IPS-18c (cell line): ENCODE results near the gene GAS6.
"Not testable (repeated sequence)": the region's sequence is repeated elsewhere in the genome, so short reads cannot be mapped to it uniquely, and the experiment has no call there.

ENCODE experiments used
- H3K4me3 ChIP-seq: 2 replicates; pipeline ENCODE4 v1.7.0; 2013; ENCODE audit warnings: low read depth, mild to moderate bottlenecking, low read length, moderate library complexity; ENCODE audit not compliant: insufficient read depth
- H3K9me3 ChIP-seq: one replicate; pipeline ENCODE4 v1.6.1; 2013; ENCODE audit warnings: mild to moderate bottlenecking, low read length, moderate library complexity; ENCODE audit not compliant: control insufficient read depth, insufficient read depth

Gene GAS6

DNA sequence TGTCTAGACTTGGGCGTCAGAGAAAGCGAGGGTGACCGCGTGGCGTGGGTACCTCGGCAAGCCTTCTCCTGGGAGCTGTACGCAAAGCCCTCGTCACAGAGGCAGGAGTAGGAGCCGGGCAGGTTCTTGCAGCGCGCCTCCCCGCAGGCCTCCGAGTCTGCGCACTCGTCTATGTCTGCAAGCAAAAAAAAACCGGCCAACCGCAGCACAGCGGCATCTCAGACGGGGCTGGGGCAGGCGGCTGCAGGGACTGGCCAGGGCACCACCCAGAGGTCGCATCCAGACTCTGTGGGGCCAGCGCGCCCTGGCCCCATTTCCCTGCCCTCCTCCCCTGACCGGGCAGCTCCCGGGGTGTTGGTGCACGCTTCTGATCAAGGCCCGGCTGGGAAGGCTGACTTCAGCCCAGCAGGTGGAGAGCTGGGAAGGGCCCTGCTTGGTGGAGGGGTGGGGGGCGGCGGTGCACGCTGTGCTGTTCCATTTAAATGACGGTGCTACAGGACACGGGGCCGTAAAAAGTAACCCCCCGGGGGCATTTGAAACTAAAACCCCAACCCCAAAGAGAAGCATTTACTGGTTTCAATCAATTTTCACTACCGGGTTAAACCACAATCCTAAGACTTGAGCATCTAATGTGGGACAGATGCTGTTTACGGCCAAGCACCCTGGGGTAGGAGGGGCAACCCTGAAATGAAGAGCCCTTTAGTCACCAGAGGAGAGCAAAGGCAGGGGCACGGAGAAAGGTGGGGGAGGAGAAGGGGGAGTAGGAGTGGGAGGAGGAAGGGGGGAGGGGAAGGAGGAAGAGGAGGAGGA, 28.2 kb downstream of the GAS6 start:
- Histone ChIP-seq H3K4me3 (no peak overlapping the region), H3K9me3 (no peaks in the 10 kb centered on the region)

DNA sequence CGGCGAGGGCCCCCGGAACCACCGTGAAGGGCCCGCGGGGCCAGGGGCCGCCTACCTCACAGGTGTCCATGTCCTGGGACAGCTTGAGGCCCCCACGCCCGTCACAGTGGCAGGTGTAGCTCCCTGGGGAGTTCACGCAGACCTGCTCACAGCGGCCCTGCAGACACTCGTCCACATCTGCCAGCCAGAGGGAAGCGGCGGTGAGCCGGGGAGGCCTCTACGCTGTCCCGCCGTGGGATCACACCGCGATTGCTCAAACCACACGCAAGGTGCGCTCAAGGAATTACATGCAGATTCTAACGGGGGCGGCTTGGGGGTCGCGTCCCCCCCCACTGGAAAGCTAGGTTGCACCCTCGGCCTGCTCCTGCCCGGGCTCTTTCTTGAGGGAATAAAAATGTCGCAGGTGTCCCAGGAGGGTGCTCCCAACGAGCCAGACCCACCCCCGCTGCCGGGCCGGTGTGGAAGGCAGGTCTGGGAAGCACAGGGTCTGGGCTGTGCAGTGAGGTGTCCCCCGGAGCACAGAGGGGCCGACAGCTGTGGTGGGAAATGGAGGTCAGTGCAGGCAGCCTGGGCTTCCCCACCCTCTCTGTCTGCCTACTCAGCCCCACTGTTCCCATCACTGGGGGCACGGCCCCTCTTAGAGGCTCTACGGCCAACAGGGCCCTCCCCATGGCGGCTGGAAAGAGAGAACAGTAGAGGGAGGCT, 29.2 kb downstream of the GAS6 start:
- Histone ChIP-seq H3K4me3 (no peak overlapping the region), H3K9me3 (no peaks in the 10 kb centered on the region)

DNA sequence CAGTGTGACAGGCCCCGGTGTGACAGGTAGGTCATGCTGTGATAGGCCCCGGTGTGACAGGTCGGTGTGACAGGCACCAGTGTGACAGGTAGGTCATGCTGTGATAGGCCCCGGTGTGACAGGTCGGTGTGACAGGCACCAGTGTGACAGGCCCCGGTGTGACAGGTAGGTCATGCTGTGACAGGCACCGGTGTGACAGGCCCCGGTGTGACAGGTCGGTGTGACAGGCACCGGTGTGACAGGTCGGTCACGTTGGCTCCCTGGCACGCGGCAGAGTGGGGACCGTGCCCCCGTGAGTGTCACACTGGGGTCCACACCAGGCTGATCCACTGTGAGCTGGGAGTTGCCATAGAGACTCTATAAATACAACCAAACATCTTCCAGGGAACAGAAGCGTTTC, 29.9 kb downstream of the GAS6 start:
- not testable (repeated sequence) for H3K4me3 ChIP-seq, H3K9me3 ChIP-seq

DNA sequence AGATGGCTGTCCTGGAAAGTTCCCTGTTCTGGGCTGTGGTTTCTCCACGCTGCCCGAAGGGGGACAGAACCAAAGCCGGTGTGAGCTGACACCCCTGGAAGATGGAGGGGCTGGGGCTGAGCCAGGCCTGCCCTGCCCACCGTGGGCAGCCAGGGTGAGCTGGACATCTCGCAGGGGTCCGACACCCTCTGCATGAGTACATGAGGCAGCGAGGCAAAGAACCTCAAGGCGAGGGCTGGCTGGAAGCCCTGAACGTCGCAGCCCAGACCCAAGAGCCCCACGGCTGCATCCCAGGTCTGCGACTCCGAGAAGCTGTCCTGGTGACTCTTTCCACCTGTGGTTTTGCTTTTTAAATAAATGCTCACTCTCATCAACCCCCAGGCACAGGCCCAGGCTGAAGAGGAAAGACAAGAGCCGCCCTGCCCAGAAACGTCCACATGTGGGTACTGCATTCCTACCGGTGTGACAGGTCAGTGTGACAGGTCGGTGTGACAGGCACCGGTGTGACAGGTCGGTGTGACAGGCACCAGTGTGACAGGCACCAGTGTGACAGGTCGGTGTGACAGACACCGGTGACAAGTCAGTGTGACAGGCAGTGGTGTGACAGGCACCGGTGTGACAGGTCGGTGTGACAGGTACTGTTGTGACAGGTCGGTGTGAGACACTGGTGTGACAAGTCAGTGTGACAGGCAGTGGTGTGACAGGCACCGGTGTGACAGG, 30.6 kb downstream of the GAS6 start:
- H3K9me3 ChIP-seq: no peaks in the 10 kb centered on the region
- no peak overlapping the region for H3K4me3 ChIP-seq

DNA sequence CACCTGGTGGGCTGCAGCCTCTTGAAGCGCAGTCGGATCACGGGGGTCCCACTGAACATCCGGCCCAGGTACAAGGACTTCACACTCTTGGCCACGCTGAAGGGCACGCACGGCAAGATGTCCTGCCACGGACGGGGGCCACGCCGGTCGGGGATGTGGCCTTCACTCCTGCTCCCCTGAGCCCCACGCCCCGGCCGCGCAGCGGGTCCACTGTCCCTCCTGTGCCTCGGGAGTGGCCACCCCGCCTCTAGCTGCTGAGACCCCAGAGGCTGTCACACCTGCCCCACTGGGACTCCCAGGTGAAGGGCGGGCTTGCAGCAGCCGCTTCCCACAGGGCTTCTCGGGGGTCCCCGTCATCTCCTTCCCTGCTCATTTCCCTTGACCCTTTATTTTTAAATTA, 31.2 kb downstream of the GAS6 start:
- H3K4me3 ChIP-seq: no peak overlapping the region
- H3K9me3 ChIP-seq: no peaks in the 10 kb centered on the region

DNA sequence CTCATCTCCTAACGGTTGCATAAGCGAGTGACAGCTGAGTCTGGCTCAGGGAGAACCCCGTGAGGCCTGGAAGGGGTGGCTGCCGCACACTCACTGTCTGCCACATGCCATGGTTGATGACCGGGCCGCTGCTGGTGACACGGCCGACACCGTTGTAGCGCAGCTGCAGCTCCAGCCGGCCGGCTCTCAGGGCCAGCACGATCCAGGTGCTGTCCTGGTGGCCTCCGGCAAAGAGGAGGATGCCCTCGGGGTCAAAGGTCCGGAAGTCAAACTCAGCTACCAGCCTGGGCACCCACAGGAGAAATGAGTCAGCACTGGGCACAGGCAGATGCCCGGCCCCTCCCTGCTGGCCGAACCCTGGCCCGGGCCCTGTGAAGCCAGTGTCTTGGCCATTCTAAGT, 31.7 kb downstream of the GAS6 start:
- no peaks in the 10 kb centered on the region for H3K9me3 ChIP-seq
- H3K4me3 ChIP-seq: no peak overlapping the region

DNA sequence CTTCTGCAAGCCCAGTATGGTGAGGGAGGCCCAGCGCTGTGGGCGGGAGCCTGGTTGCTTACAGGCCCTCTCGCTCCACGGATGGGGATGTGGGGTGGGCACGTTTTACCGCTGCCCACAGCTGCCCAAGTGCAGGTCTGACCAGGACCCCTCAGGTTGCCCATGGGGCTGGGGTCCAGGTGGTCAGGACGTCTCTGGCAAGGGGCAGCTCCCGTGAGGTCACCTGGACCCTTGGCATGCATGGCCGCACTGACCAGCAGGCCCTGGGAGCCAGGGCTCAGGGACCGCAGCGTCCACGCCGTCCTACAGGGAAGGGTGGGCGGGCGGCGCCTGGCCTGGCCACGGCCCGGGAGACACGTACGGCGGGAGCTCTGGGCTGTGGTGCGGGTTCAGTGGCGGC, 32.8 kb downstream of the GAS6 start:
- H3K9me3 ChIP-seq: no peaks in the 10 kb centered on the region
- no peak overlapping the region for H3K4me3 ChIP-seq

DNA sequence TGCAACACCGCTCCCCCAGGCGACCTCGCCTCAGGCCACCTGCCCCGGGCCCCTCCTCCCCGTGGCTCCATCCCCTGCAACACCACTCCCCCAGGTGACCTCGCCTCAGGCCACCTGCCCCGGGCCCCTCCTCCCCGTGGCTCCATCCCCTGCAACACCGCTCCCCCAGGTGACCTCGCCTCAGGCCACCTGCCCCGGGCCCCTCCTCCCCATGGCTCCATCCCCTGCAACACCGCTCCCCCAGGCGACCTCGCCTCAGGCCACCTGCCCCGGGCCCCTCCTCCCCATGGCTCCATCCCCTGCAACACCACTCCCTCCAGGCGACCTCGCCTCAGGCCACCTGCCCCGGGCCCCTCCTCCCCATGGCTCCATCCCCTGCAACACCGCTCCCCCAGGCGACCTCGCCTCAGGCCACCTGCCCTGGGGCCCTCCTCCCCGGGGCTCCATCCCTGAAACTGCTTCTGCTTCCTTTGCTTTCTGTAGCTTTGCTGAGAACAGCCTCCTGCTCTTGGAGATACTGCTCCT, 33.4 kb downstream of the GAS6 start:
- not testable (repeated sequence) for H3K4me3 ChIP-seq, H3K9me3 ChIP-seq

DNA sequence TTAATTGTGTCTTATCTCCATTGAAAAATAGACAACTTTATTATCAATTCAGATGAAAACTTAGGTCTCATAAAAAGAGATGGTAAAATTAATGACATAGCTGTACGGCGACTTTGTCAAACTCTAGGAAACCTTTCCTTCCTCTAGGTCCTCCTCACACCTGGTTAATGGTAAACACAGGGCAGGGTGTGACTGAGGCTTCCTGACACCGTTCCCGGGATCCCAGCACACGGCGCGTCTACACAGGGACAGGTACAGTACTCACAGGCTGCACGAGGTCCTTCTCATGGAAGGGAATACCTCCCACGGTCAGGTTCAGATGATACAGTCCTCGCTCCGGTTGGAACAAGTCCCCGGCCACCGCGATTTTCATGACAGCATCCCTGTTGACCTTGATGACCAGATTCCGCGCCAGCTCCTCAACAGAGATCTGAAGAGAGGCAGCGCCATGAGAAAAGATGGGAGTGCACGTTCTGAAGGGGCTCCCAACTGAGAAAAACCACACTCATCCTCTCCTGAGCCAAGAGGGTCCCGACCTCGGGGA, 35.5 kb downstream of the GAS6 start:
- Histone ChIP-seq H3K9me3 (no peaks in the 10 kb centered on the region), H3K4me3 (no peak overlapping the region)

DNA sequence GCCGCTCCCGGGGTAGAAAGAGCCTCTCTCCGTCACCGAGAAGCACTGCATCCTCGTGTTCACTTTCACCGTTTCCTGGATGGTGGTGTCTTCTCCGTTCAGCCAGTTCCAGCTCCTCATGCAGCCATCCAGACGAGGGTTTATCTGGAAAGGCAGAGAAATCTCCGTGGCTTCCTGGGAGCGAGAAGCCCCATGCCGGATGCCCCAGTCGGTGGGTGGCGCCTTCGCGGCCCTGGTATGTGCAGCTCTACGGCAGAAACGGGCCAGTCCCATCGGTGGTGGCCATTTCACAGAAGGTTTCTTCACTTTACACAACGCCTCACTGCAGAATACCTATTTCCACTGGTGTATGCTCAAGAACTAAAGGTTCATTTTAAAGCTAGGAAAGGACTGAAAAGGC, 36.9 kb downstream of the GAS6 start:
- no peak overlapping the region for H3K4me3 ChIP-seq
- H3K9me3 ChIP-seq: no peaks in the 10 kb centered on the region

DNA sequence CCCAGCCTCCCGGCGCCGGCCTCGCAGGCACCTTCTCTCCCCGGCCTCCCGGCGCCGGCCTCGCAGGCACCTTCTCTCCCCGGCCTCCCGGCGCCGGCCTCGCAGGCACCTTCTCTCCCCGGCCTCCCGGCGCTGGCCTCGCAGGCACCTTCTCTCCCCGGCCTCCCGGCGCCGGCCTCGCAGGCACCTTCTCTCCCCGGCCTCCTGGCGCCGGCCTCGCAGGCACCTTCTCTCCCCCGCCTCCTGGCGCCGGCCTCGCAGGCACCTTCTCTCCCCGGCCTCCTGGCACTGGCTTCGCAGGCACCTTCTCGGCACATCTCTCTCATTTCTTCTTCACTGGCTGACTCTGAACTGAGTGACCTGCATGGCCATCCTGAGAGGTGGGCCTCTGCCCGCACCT, 37.4 kb downstream of the GAS6 start:
- not testable (repeated sequence) for H3K4me3 ChIP-seq, H3K9me3 ChIP-seq

DNA sequence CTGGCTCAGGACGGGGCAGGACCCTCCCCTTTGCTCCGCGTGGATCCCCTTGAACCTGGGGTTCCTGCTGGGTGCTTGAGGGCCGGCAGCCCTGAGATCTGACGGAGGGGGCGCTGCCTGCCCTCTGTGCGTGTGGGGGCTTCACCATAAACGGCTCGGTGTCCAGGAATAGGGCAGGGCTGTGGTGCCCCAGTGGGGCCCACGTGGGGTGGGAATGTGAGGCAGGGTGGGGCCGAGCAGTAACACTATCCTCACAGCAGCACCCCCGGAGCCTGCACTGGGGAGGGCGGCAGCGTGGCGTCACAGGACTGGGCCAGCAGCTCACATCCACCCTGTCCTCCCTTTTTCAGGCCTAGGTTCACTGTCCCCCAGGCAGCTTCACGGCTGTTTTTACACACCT, 38.0 kb downstream of the GAS6 start:
- H3K4me3 ChIP-seq: no peak overlapping the region
- no peaks in the 10 kb centered on the region for H3K9me3 ChIP-seq

DNA sequence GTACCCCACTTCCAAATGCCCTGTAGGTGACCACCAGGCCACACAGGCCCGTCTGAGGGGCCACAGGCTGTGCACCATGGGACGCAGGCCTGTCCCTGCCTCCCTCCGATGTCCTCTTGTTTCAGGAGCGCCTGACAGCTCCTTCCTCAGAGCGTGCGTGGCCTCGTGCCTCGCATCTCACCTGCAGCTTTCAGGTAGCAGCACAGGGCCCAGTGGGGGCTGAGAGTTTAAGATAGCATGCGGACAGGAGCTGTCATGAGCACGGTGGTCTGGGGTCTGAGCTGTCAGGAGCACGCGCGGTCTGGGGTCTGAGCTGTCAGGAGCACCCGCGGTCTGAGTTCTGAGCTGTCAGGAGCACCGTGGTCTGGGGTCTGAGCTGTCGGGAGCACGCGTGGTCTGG, 40.1 kb downstream of the GAS6 start:
- Histone ChIP-seq H3K4me3 (no peak overlapping the region), H3K9me3 (no peaks in the 10 kb centered on the region)

DNA sequence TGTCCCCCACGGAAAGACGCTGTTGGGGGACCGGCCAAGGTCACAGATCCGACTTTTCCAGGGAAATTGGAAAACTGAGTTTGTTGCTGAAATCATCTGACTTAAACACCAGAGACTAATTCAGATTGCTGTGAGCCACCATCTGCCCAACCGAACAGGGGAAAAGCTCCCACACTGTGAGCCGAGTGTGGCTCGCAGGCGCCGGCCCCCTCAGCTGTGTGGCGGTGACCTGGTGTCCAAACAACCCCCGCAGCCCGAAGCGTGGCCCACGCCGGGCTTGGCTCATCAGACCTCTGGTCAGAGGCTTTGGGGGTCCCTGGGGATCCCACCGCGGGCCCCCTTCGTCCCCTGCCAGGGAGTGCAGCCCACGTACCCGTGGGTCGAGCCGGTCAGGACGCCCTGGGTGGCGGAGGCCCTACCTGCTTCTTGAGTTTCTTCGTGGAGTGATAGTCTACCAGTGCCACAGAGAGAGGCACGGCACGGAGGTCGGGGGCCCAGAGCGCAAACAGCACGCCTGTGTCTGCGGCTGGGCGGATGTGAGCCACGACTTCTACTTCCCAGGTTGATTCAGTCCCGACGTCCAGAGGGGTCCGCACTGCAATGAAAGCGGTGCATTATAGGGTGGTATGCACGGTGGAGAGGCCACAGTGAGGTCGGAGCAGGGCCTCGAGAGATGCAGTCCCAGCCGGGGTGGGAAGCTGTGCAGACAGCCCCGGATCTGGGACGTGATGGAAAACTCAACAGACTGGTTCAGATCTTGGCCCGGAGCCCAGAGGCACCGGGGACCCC, 40.7 kb downstream of the GAS6 start:
- Histone ChIP-seq H3K4me3 (no peak overlapping the region), H3K9me3 (no peaks in the 10 kb centered on the region)

DNA sequence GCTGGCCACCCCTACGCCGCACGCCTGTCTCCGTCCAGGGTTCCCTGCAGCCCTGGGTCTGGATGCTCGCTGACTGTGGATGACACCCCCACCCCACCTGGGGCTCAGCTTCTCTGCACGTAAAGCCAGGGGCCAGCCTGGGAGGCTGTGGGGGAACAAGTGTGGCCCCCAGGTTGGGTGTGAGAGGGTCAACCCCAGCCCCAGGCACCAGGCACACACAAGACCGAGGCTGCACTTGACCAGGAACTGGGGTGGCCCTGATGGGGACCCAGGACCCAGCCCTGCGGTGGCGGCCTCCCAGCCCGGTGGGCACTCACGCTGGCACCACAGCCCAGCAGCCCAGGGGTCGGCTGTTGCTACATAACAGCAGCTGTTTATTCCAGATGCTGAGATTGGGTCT, 41.6 kb downstream of the GAS6 start:
- Histone ChIP-seq H3K4me3 (no peak overlapping the region), H3K9me3 (no peaks in the 10 kb centered on the region)

DNA sequence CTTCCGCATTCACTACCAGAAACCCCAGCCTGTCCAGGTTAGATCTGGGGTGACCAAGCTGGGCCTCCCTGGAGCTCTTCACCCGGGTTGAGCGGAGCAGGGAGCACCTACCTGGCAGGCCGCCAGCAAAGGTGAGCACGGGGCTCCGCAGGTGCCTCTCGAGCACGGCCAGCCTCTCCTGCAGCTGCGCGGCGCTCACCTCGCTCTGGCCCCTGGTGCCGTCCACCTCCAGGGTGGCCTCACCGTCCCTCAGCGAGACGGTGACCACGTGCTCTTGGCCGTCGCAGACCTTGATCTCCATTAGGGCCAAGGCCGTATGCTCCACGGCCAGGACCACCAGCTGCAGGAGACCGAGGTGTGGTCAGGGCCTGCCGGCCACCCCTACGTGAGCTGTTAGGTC, 42.0 kb downstream of the GAS6 start:
- no peak overlapping the region for H3K4me3 ChIP-seq

More for the DNA sequence above, 42.0 kb downstream of the GAS6 start:
- no peaks in the 10 kb centered on the region for H3K9me3 ChIP-seq
